ENCODE measurements around the gene AUTS2. TPM values are rescaled to one million over a fixed set of nuclear protein-coding genes. Genes with fewer than 3 reads are reported as not detected.

The AUTS2 gene
- total RNA-seq, 6 donors from 2014 or later = 38.9 to 151 (median 55.8) TPM

DNA sequence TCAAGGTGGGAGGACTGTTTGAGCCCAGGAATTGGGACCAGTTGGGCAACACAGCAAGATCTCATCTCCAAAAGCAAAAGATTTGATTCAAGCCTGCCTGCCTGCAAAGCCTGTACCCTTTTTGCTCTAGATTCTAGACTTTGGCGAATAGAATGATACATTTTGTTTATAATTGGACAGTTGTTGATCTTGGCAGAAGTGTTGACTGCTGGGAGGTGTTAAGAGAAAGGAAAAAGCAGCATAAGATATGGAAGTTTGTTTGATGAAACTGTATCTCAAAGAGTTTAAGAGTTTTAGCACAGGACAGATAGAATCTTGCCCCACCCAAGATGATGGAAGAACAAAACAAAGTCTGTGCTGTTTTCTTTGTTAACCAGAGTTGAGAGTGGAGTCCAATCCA is 224.1 kb downstream of the AUTS2 start:
- no peak for DNase-seq
- WGBS, 2 donors = 25 to 44% methylated on average over 1 of the region's 1 CpG

DNA sequence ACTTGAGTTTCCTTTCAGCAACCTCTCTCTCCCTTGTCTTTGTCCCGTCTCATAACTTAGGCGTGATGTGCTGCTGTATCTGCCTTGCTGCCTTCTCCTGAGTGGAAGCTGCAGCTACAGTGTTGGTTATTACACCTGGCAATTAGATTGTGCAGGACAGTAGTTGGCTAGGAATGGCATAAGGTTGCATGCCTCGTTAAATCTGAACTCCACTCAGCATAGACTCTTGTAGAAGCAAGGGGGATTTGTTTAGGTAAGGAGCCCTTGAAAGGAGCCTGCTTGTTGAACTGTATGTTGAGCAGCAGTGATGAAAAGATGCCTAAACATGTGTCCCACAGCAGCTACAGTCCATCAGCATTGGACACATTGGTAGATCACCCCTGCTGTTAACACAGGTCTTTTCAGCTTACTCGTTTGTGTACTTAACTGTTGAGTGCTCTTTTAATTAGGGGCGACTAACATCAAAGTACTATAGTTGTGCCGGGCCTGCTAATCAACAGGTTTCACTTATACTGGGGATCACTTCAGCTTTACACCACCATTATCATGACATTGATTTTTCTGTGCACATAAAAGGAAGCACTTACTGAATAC is 225.0 kb downstream of the AUTS2 start:
- TF ChIP-seq POLR2AphosphoS5 (IDR thresholded peaks at IDR 0.05) (no peak), EP300 (IDR thresholded peaks at IDR 0.05) (no peak), POLR2A (IDR thresholded peaks at IDR 0.05) (no peak)
- TF ChIP-seq, protein P1, sequence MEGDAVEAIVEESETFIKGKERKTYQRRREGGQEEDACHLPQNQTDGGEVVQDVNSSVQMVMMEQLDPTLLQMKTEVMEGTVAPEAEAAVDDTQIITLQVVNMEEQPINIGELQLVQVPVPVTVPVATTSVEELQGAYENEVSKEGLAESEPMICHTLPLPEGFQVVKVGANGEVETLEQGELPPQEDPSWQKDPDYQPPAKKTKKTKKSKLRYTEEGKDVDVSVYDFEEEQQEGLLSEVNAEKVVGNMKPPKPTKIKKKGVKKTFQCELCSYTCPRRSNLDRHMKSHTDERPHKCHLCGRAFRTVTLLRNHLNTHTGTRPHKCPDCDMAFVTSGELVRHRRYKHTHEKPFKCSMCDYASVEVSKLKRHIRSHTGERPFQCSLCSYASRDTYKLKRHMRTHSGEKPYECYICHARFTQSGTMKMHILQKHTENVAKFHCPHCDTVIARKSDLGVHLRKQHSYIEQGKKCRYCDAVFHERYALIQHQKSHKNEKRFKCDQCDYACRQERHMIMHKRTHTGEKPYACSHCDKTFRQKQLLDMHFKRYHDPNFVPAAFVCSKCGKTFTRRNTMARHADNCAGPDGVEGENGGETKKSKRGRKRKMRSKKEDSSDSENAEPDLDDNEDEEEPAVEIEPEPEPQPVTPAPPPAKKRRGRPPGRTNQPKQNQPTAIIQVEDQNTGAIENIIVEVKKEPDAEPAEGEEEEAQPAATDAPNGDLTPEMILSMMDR (IDR thresholded peaks at IDR 0.05) = no peak
- no peaks in the 10 kb centered on the region for H3K36me3 ChIP-seq
- no peak overlapping the region for H3K4me3 ChIP-seq
- H3K27me3 ChIP-seq = no peaks in the 10 kb centered on the region
- DNase-seq = no peak
- peaks cover 10 to 61% (median 33%) of the 10 kb centered on the region in 4 donors for H3K4me1 ChIP-seq
- no peak for ATAC-seq (ENCODE audit: low FRiP score in 2 of 2)
- no peak overlapping the region for H3K27ac ChIP-seq
- no peaks in the 10 kb centered on the region for H3K9me3 ChIP-seq
- WGBS, 2 donors = 70 to 78% methylated on average over 6 of the region's 6 CpGs

More for the DNA sequence above, 224.1 kb downstream of the AUTS2 start:
- Histone ChIP-seq H3K27ac (no peak overlapping the region), H3K36me3 (no peaks in the 10 kb centered on the region), H3K4me1 (peaks cover 10 to 54% (median 33%) of the 10 kb centered on the region in 4 donors), H3K9me3 (no peaks in the 10 kb centered on the region), H3K27me3 (no peaks in the 10 kb centered on the region), H3K4me3 (no peak overlapping the region)
- TF ChIP-seq, protein P1 (IDR thresholded peaks at IDR 0.05) = no peak
- TF ChIP-seq POLR2AphosphoS5 (IDR thresholded peaks at IDR 0.05) (no peak), POLR2A (IDR thresholded peaks at IDR 0.05) (no peak), EP300 (IDR thresholded peaks at IDR 0.05) (no peak)
- no peak for ATAC-seq (ENCODE audit: low FRiP score in 2 of 2)

DNA sequence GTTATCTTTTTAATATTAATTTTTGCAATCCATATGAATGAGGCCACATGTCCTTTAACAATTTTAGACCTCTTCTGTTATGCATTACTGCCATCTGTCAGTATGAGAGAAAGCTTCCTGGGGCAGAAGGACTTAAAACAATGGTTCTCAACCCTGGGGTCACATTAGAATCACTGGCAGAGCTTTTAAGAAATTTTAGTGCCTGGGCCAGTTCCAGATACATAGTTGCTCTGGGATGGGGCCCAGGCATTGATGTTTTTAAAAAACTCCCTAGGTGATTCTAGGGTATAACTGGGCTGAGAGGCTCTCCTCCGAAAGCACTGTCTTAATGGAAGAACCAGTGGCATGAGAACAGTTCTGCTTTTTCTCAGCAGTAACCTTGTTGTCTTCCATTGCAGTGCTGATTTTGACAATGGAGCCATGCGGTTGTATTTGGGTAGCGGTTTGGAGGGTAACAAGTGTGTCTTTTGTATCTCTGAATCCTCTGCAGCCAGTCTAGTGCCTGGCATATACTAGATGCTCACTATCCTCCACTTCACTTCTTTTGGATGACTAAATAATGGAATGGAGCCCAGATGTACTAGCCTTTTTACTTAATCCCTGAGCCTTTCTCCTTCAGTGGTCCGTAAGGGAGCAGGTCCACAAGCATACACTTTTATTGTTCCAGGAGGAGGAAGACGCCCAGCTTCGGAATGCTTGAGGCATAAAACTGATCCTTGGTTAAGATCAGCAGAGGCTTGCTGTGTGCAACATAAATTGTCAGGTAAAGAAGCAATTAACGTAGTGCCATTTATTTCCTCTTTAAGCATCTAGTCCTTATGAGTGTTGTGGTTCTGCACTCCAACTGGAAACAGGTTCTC is 227.1 kb downstream of the AUTS2 start:
- WGBS, 2 donors = 92% methylated on average over 7 of the region's 7 CpGs
- H3K36me3 ChIP-seq = no peaks in the 10 kb centered on the region
- H3K27me3 ChIP-seq = no peaks in the 10 kb centered on the region
- no peak overlapping the region for H3K27ac ChIP-seq
- H3K9me3 ChIP-seq = no peaks in the 10 kb centered on the region
- ATAC-seq (ENCODE audit: low FRiP score in 2 of 2) (no peak), DNase-seq (no peak)
- H3K4me1 ChIP-seq = peaks cover 10 to 53% (median 21%) of the 10 kb centered on the region in 4 donors
- no peak overlapping the region for H3K4me3 ChIP-seq
- no peak for TF ChIP-seq POLR2AphosphoS5 (IDR thresholded peaks at IDR 0.05)
- no peak for TF ChIP-seq EP300 (IDR thresholded peaks at IDR 0.05)
- TF ChIP-seq, protein P1 (IDR thresholded peaks at IDR 0.05) = no peak
- no peak for TF ChIP-seq POLR2A (IDR thresholded peaks at IDR 0.05)

DNA sequence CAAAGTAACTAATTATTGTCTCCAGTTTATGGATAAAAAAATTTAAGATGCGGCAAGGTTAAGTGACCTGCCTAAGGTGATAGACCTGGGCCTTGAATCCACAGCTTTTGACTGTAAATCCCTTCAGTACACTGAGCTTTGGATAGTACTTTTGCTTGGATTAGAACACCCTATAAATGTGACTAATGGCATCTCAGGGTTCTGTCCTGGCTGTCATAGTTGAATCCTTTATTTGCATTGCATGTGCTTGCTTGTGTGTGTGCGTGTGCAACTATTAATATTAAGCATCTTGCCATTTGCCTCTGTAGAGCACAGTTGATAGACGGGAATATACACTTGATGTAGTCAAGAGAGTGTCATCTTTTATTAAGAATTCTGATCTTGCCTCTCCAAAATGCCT is 228.0 kb downstream of the AUTS2 start:
- H3K36me3 ChIP-seq = no peaks in the 10 kb centered on the region
- no peak for DNase-seq
- no peak for ATAC-seq (ENCODE audit: low FRiP score in 2 of 2)
- no peak overlapping the region for H3K27ac ChIP-seq
- peaks cover 10 to 53% (median 19%) of the 10 kb centered on the region in 4 donors for H3K4me1 ChIP-seq
- WGBS, 2 donors = 90 to 96% methylated on average over 3 of the region's 3 CpGs
- H3K4me3 ChIP-seq = no peak overlapping the region
- TF ChIP-seq EP300 (IDR thresholded peaks at IDR 0.05) = no peak
- no peak for TF ChIP-seq POLR2AphosphoS5 (IDR thresholded peaks at IDR 0.05)
- TF ChIP-seq POLR2A (IDR thresholded peaks at IDR 0.05) = no peak
- TF ChIP-seq, protein P1 (IDR thresholded peaks at IDR 0.05) = no peak
- no peaks in the 10 kb centered on the region for H3K9me3 ChIP-seq
- H3K27me3 ChIP-seq = no peaks in the 10 kb centered on the region
